ENCODE data around the gene KIAA1671.

DNA sequence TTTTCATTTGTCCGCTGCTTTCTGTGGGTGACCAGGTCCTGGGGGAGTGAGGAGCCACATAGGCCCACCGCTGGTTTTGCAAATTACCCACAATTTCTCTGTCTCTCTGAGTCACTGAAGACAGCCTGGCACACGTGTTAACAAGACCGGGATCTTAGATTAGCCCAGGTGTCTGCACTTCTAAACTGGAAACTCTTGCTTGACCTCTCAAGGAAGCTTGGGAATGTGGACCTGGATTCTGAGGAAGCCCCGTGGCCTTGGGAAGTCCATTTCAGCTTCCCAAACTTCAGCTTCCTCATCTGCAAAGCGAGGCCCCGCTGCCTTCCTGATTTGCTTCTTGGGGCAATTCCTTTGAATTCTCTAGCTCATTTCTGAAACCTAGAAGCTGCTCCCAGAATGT is 119.9 kb downstream of the KIAA1671 start:
- TF ChIP-seq POLR2A (IDR thresholded peaks at IDR 0.05) (no peak), EP300 (IDR thresholded peaks at IDR 0.05) (no peak), POLR2AphosphoS5 (IDR thresholded peaks at IDR 0.05) (no peak)
- TF ChIP-seq, protein P1, sequence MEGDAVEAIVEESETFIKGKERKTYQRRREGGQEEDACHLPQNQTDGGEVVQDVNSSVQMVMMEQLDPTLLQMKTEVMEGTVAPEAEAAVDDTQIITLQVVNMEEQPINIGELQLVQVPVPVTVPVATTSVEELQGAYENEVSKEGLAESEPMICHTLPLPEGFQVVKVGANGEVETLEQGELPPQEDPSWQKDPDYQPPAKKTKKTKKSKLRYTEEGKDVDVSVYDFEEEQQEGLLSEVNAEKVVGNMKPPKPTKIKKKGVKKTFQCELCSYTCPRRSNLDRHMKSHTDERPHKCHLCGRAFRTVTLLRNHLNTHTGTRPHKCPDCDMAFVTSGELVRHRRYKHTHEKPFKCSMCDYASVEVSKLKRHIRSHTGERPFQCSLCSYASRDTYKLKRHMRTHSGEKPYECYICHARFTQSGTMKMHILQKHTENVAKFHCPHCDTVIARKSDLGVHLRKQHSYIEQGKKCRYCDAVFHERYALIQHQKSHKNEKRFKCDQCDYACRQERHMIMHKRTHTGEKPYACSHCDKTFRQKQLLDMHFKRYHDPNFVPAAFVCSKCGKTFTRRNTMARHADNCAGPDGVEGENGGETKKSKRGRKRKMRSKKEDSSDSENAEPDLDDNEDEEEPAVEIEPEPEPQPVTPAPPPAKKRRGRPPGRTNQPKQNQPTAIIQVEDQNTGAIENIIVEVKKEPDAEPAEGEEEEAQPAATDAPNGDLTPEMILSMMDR (IDR thresholded peaks at IDR 0.05) = no peak

Measured in gastroesophageal sphincter (tissue), 3 donors.